ENCODE measurements around the gene DDX21.

DNA sequence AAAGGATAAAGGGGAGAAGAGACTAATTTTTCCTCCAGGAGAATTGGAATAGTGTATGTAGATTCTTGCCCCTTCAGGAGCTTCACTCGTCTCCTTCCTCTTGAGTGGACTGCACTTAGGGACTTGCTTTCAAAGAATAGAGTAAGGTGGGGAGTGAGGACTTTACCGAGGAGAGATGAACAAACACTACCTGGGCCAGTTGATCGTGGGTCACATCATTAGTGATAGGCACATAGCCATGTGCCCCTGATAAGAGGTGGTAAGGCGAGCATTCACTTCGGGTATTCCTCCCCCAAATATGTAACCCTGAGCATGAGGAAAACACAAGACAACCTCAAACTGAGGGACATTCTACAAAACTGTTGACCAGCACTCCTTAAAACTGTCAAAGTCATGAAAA is 18.0 kb downstream of the DDX21 start:
- TF ChIP-seq, protein P1, sequence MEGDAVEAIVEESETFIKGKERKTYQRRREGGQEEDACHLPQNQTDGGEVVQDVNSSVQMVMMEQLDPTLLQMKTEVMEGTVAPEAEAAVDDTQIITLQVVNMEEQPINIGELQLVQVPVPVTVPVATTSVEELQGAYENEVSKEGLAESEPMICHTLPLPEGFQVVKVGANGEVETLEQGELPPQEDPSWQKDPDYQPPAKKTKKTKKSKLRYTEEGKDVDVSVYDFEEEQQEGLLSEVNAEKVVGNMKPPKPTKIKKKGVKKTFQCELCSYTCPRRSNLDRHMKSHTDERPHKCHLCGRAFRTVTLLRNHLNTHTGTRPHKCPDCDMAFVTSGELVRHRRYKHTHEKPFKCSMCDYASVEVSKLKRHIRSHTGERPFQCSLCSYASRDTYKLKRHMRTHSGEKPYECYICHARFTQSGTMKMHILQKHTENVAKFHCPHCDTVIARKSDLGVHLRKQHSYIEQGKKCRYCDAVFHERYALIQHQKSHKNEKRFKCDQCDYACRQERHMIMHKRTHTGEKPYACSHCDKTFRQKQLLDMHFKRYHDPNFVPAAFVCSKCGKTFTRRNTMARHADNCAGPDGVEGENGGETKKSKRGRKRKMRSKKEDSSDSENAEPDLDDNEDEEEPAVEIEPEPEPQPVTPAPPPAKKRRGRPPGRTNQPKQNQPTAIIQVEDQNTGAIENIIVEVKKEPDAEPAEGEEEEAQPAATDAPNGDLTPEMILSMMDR (IDR thresholded peaks at IDR 0.05; ENCODE audit: low read depth, low read length) = no peak
- TF ChIP-seq EZH2phosphoT487 (IDR thresholded peaks at IDR 0.05; ENCODE audit: low read depth) = no peak

All from OCI-LY3 (cell line).